ENCODE data around the gene CCNQ. TPM values are rescaled to one million over a fixed set of nuclear protein-coding genes. Genes with fewer than 3 reads are reported as not detected.

Gene CCNQ
- polyA plus RNA-seq, 1 of the 3 experiments (the other 2 are of a cell fraction), result 45.3 TPM

- Histone ChIP-seq H3K79me2 (ENCODE audit: insufficient read depth) (no peaks in the 10 kb centered on the region), H2AFZ (ENCODE audit: low read depth) (no peak overlapping the region), H3K27ac (ENCODE audit: low read depth in 2 of 2, low read length in 1 of 2) (no peak overlapping the region), H3K4me1 (ENCODE audit: control insufficient read depth in 1 of 2, insufficient read depth in 2 of 2, low read depth in 1 of 2, low read length in 1 of 2) (no peaks in the 10 kb centered on the region), H3K9me2 (no peaks in the 10 kb centered on the region), H3K9ac (no peak overlapping the region), H3K36me3 (replicated peaks in 1 of 2; ENCODE audit: control insufficient read depth in 1 of 2, insufficient read depth in 2 of 2, low read length in 1 of 2) (no peaks in the 10 kb centered on the region), H4K20me1 (ENCODE audit: insufficient read depth) (no peaks in the 10 kb centered on the region), H3K9me3 (no peaks in the 10 kb centered on the region), H3F3A (replicated peaks; ENCODE audit: insufficient read depth) (no peaks in the 10 kb centered on the region), H3K27me3 (ENCODE audit: insufficient read depth) (peaks cover 62% of the 10 kb centered on the region), H3K4me3 (ENCODE audit: low read depth in 2 of 2, low read length in 1 of 2) (no peak overlapping the region), H3K4me2 (no peak overlapping the region)
- 37% methylated on average over 5 of the region's 5 CpGs for WGBS (ENCODE audit: low lambda C conversion rate)
- CTCF ChIA-PET, result no interaction called here
- DNase-seq, result no peak
- POLR2A ChIA-PET, result no interaction called here
- TF ChIP-seq ZBTB33 (IDR thresholded peaks at IDR 0.05; ENCODE audit: borderline replicate concordance, low read depth), result no peak
- TF ChIP-seq FOXJ3 (CRISPR knock-in tag; IDR thresholded peaks at IDR 0.05), result no peak
- no peak for TF ChIP-seq MXI1 (IDR thresholded peaks at IDR 0.05; ENCODE audit: low read depth, low read length)
- TF ChIP-seq, protein P1, sequence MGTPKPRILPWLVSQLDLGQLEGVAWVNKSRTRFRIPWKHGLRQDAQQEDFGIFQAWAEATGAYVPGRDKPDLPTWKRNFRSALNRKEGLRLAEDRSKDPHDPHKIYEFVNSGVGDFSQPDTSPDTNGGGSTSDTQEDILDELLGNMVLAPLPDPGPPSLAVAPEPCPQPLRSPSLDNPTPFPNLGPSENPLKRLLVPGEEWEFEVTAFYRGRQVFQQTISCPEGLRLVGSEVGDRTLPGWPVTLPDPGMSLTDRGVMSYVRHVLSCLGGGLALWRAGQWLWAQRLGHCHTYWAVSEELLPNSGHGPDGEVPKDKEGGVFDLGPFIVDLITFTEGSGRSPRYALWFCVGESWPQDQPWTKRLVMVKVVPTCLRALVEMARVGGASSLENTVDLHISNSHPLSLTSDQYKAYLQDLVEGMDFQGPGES (IDR thresholded peaks at IDR 0.05; ENCODE audit: low read depth, low read length), result no peak
- no peak for TF ChIP-seq TAF1 (IDR thresholded peaks at IDR 0.05; ENCODE audit: borderline replicate concordance, low read depth, low read length)
- TF ChIP-seq SMC3 (IDR thresholded peaks at IDR 0.05; ENCODE audit: low read depth, low read length), result no peak
- TF ChIP-seq GATA2 (CRISPR knock-in tag; IDR thresholded peaks at IDR 0.05), result no peak
- TF ChIP-seq POLR2AphosphoS5 (IDR thresholded peaks at IDR 0.05; ENCODE audit: low read depth, low read length), result no peak
- no peak for TF ChIP-seq MEF2A (IDR thresholded peaks at IDR 0.05; ENCODE audit: borderline replicate concordance, low read depth)
- no peak for TF ChIP-seq NRF1 (IDR thresholded peaks at IDR 0.05; ENCODE audit: low read depth, low read length)
- no peak for TF ChIP-seq MAX (IDR thresholded peaks at IDR 0.05; ENCODE audit: low read depth)
- TF ChIP-seq NFIC (IDR thresholded peaks at IDR 0.05; ENCODE audit: borderline replicate concordance), result no peak
- TF ChIP-seq, protein P2, sequence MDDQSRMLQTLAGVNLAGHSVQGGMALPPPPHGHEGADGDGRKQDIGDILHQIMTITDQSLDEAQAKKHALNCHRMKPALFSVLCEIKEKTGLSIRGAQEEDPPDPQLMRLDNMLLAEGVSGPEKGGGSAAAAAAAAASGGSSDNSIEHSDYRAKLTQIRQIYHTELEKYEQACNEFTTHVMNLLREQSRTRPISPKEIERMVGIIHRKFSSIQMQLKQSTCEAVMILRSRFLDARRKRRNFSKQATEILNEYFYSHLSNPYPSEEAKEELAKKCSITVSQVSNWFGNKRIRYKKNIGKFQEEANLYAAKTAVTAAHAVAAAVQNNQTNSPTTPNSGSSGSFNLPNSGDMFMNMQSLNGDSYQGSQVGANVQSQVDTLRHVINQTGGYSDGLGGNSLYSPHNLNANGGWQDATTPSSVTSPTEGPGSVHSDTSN (IDR thresholded peaks at IDR 0.05), result no peak
Observed at GRCh38 chrX:153620576-153620975, 21.6 kb upstream of the CCNQ start.

- CTCF ChIA-PET, result interaction anchor here (1.0 to 13.0 kb wide), 3 partner anchors 9 to 51 kb away, joined by 3 to 128 read pairs (median 3); no protein-coding TSS in a partner anchor
- POLR2A ChIA-PET, result no interaction called here
- Histone ChIP-seq H3K36me3 (replicated peaks in 1 of 2; ENCODE audit: control insufficient read depth in 1 of 2, insufficient read depth in 2 of 2, low read length in 1 of 2) (no peaks in the 10 kb centered on the region), H3K4me3 (ENCODE audit: low read depth in 2 of 2, low read length in 1 of 2) (no peak overlapping the region), H3K27me3 (ENCODE audit: insufficient read depth) (peaks cover 76% of the 10 kb centered on the region), H3K79me2 (ENCODE audit: insufficient read depth) (no peaks in the 10 kb centered on the region), H3K9me2 (no peaks in the 10 kb centered on the region), H3K27ac (ENCODE audit: low read depth in 2 of 2, low read length in 1 of 2) (no peak overlapping the region), H3F3A (replicated peaks; ENCODE audit: insufficient read depth) (no peaks in the 10 kb centered on the region), H3K9me3 (no peaks in the 10 kb centered on the region), H3K4me1 (ENCODE audit: control insufficient read depth in 1 of 2, insufficient read depth in 2 of 2, low read depth in 1 of 2, low read length in 1 of 2) (peaks cover 0 to 7% of the 10 kb centered on the region in 2 experiments; a peak in 1 of 4 replicates), H2AFZ (ENCODE audit: low read depth) (no peak overlapping the region), H4K20me1 (ENCODE audit: insufficient read depth) (no peaks in the 10 kb centered on the region), H3K4me2 (no peak overlapping the region), H3K9ac (no peak overlapping the region)
- TF ChIP-seq, protein P3, sequence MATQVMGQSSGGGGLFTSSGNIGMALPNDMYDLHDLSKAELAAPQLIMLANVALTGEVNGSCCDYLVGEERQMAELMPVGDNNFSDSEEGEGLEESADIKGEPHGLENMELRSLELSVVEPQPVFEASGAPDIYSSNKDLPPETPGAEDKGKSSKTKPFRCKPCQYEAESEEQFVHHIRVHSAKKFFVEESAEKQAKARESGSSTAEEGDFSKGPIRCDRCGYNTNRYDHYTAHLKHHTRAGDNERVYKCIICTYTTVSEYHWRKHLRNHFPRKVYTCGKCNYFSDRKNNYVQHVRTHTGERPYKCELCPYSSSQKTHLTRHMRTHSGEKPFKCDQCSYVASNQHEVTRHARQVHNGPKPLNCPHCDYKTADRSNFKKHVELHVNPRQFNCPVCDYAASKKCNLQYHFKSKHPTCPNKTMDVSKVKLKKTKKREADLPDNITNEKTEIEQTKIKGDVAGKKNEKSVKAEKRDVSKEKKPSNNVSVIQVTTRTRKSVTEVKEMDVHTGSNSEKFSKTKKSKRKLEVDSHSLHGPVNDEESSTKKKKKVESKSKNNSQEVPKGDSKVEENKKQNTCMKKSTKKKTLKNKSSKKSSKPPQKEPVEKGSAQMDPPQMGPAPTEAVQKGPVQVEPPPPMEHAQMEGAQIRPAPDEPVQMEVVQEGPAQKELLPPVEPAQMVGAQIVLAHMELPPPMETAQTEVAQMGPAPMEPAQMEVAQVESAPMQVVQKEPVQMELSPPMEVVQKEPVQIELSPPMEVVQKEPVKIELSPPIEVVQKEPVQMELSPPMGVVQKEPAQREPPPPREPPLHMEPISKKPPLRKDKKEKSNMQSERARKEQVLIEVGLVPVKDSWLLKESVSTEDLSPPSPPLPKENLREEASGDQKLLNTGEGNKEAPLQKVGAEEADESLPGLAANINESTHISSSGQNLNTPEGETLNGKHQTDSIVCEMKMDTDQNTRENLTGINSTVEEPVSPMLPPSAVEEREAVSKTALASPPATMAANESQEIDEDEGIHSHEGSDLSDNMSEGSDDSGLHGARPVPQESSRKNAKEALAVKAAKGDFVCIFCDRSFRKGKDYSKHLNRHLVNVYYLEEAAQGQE (IDR thresholded peaks at IDR 0.05; ENCODE audit: low read depth, low read length), result no peak
- no peak for TF ChIP-seq RXRA (IDR thresholded peaks at IDR 0.05; ENCODE audit: borderline replicate concordance, low read depth)
- no peak for TF ChIP-seq EZH2phosphoT487 (IDR thresholded peaks at IDR 0.05; ENCODE audit: borderline replicate concordance, low read depth)
- TF ChIP-seq, protein P1 (IDR thresholded peaks at IDR 0.05; ENCODE audit: low read depth, low read length), result no peak
- TF ChIP-seq RCOR1 (IDR thresholded peaks at IDR 0.05; ENCODE audit: low read length), result no peak
- TF ChIP-seq MAX (IDR thresholded peaks at IDR 0.05; ENCODE audit: low read depth), result no peak
- no peak for DNase-seq
- 19% methylated on average over 6 of the region's 6 CpGs for WGBS (ENCODE audit: low lambda C conversion rate)
Observed at GRCh38 chrX:153614818-153615217, 15.9 kb upstream of the CCNQ start.
